ENCODE data around the gene SLC12A6.

The SLC12A6 gene

DNA sequence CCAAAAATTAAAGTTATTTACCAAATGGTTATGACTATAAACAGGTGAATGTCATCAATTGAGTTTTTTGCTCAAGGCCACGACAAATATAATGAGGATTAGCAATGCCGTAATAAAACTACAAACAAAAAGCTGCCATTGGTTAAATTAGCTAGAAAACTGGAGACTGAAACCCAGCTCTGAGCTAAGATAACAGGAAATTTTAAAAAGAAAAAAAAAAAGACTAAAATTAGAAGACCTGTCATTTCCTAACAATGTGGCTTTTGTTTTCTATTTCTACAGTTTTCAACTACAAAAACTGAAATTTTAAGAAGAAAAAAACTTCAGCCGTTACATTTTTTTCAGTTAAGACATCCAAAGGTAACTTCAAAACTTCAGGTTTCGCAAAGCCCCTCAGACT lies 9.7 kb downstream of the SLC12A6 start:
- no peak for DNase-seq (ENCODE audit: low spot score)
- H3K36me3 ChIP-seq (ENCODE audit: low read depth): no peaks in the 10 kb centered on the region

DNA sequence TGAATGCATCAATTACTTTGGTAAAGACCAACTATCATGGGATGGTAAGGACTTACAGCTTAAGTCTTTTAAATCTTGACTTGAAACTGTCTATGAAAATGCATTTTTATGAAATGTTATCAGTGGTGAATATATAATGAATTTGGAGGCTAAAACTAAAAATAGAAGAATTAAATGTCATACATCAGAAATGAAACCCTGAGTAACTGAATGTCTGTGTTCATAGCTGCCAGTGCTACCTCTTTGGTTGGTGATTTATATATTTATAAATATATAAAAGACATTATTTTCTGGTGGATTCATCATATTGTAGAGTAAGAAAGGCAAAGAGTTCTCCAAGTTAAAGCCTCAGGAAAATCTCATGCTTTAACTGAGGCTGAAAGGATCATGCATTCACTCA lies 12.2 kb downstream of the SLC12A6 start:
- H3K36me3 ChIP-seq (ENCODE audit: low read depth): no peaks in the 10 kb centered on the region
- no peak for DNase-seq (ENCODE audit: low spot score)
- no peak overlapping the region for H3K27ac ChIP-seq (ENCODE audit: poor library complexity, severe bottlenecking)
- TF ChIP-seq, protein P1, sequence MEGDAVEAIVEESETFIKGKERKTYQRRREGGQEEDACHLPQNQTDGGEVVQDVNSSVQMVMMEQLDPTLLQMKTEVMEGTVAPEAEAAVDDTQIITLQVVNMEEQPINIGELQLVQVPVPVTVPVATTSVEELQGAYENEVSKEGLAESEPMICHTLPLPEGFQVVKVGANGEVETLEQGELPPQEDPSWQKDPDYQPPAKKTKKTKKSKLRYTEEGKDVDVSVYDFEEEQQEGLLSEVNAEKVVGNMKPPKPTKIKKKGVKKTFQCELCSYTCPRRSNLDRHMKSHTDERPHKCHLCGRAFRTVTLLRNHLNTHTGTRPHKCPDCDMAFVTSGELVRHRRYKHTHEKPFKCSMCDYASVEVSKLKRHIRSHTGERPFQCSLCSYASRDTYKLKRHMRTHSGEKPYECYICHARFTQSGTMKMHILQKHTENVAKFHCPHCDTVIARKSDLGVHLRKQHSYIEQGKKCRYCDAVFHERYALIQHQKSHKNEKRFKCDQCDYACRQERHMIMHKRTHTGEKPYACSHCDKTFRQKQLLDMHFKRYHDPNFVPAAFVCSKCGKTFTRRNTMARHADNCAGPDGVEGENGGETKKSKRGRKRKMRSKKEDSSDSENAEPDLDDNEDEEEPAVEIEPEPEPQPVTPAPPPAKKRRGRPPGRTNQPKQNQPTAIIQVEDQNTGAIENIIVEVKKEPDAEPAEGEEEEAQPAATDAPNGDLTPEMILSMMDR (IDR thresholded peaks at IDR 0.05; ENCODE audit: poor library complexity, severe bottlenecking): no peak
- H3K27me3 ChIP-seq (ENCODE audit: insufficient read depth, poor library complexity, severe bottlenecking): no peaks in the 10 kb centered on the region
- no peaks in the 10 kb centered on the region for H3K9me3 ChIP-seq (ENCODE audit: severe bottlenecking)
- no peak overlapping the region for H3K4me3 ChIP-seq (ENCODE audit: severe bottlenecking)
- ATAC-seq (ENCODE audit: low read depth): no peak
- H3K4me1 ChIP-seq (ENCODE audit: insufficient read depth, poor library complexity, severe bottlenecking): peaks cover 2% of the 10 kb centered on the region

More for the DNA sequence above, 9.7 kb downstream of the SLC12A6 start:
- no peak overlapping the region for H3K4me3 ChIP-seq (ENCODE audit: severe bottlenecking)
- H3K4me1 ChIP-seq (ENCODE audit: insufficient read depth, poor library complexity, severe bottlenecking): no peaks in the 10 kb centered on the region
- TF ChIP-seq, protein P1 (IDR thresholded peaks at IDR 0.05; ENCODE audit: poor library complexity, severe bottlenecking): no peak
- no peaks in the 10 kb centered on the region for H3K27me3 ChIP-seq (ENCODE audit: insufficient read depth, poor library complexity, severe bottlenecking)
- no peaks in the 10 kb centered on the region for H3K9me3 ChIP-seq (ENCODE audit: severe bottlenecking)
- ATAC-seq (ENCODE audit: low read depth): no peak
- H3K27ac ChIP-seq (ENCODE audit: poor library complexity, severe bottlenecking): no peak overlapping the region

DNA sequence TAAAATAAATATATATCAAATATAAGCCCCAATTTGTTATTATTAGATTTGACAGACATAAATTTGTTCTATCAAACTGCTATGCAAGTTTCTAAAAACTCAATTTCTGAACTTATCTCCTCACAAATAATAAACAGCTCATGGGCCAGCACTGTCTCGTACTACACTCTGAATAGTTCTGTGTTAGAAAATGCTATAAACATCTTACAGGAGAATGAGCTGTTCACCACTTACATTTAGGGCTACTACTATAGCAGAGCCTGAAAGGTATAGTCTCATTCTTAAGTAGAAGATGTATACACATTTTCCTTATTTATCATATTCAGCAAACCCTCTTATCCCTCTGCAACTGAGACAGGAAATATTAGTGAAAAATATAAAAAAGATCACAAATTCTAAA lies 12.6 kb downstream of the SLC12A6 start:
- Histone ChIP-seq H3K27ac (ENCODE audit: poor library complexity, severe bottlenecking) (no peak overlapping the region), H3K9me3 (ENCODE audit: severe bottlenecking) (no peaks in the 10 kb centered on the region), H3K4me3 (ENCODE audit: severe bottlenecking) (no peak overlapping the region), H3K36me3 (ENCODE audit: low read depth) (no peaks in the 10 kb centered on the region), H3K27me3 (ENCODE audit: insufficient read depth, poor library complexity, severe bottlenecking) (no peaks in the 10 kb centered on the region), H3K4me1 (ENCODE audit: insufficient read depth, poor library complexity, severe bottlenecking) (peaks cover 6% of the 10 kb centered on the region)
- DNase-seq (ENCODE audit: low spot score) (no peak), ATAC-seq (ENCODE audit: low read depth) (no peak)
- TF ChIP-seq, protein P1 (IDR thresholded peaks at IDR 0.05; ENCODE audit: poor library complexity, severe bottlenecking): no peak

DNA sequence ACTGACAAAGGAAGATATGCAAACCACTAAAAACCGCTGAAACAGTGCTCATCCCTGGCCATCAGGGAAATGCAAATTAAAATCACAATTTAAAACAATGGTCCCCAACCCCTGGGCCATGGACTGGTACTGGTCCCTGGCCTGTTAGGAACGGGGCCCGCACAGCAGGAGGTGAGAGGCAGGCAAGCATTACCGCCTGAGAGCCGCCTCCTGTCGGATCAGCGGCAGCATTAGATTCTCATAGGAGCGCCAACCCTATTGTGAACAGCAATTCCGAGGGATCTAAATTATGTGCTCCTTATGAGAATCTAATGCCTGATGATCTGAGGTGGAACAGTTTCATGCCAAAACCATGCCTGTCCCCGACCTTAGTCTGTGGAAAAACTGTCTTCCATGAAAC lies 14.4 kb downstream of the SLC12A6 start:
- H3K4me3 ChIP-seq (ENCODE audit: severe bottlenecking): no peak overlapping the region
- DNase-seq (ENCODE audit: low spot score): no peak
- H3K9me3 ChIP-seq (ENCODE audit: severe bottlenecking): no peaks in the 10 kb centered on the region
- TF ChIP-seq, protein P1 (IDR thresholded peaks at IDR 0.05; ENCODE audit: poor library complexity, severe bottlenecking): no peak
- no peaks in the 10 kb centered on the region for H3K27me3 ChIP-seq (ENCODE audit: insufficient read depth, poor library complexity, severe bottlenecking)
- no peak for ATAC-seq (ENCODE audit: low read depth)
- H3K27ac ChIP-seq (ENCODE audit: poor library complexity, severe bottlenecking): no peak overlapping the region
- peaks cover 9% of the 10 kb centered on the region for H3K4me1 ChIP-seq (ENCODE audit: insufficient read depth, poor library complexity, severe bottlenecking)
- H3K36me3 ChIP-seq (ENCODE audit: low read depth): no peaks in the 10 kb centered on the region

DNA sequence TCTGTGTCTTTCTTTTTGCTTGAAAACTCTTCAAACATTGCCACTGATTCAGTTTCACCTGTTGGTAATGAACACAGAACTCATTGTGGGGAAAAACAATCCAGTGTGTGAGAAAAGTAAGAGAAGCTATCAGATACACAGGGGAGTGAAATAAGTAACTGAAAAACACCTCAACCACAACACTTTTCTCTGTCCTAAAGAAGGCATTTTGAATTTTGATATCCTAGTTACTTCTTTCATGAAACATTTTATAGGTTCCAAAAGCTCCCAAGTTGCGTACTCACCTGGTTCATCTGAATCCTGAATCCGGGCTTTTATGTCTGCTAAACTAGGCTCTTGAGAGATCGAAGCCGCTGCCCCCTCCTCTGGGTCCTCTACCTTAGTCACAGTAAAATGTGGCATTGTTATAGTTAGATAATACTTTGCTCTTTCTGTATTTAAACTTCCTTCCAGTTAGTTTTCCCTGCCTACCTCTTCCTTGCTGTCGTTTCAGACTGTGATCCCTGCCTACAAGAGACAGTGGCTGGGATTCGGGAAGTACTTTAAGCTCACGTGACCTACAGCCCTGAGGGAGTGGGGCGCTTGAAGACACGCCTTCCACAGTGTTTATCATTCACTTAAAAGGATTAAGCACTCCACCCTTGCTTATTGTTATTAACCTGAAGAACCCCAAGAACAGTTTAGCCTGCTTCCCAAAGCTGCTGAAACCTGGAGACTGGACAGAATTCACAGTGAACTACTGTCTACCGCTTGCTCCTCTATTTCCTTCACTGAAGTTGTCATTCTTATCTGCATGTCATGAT lies 19.1 kb downstream of the SLC12A6 start:
- TF ChIP-seq, protein P1 (IDR thresholded peaks at IDR 0.05; ENCODE audit: poor library complexity, severe bottlenecking): no peak
- ATAC-seq (ENCODE audit: low read depth) (peak; percentile 97), DNase-seq (ENCODE audit: low spot score) (no peak)
- Histone ChIP-seq H3K36me3 (ENCODE audit: low read depth) (no peaks in the 10 kb centered on the region), H3K4me1 (ENCODE audit: insufficient read depth, poor library complexity, severe bottlenecking) (peaks cover 22% of the 10 kb centered on the region), H3K4me3 (ENCODE audit: severe bottlenecking) (peak overlapping the region; percentile 36), H3K27ac (ENCODE audit: poor library complexity, severe bottlenecking) (no peak overlapping the region), H3K9me3 (ENCODE audit: severe bottlenecking) (no peaks in the 10 kb centered on the region), H3K27me3 (ENCODE audit: insufficient read depth, poor library complexity, severe bottlenecking) (no peaks in the 10 kb centered on the region)
